ENCODE results near the gene PHF2. TPM values are rescaled to one million over a fixed set of nuclear protein-coding genes. Genes with fewer than 3 reads are reported as not detected.

Gene PHF2
- total and polyA plus RNA-seq, 2 experiments from 2014 or later = 4.3 to 11.8 TPM

- Mint-ChIP-seq H3K4me1 (peaks cover 33% of the 10 kb centered on the region), H3K36me3 (ENCODE audit: low read depth) (no peaks in the 10 kb centered on the region; the same call in 2 of the 3 replicates), H3K4me3 (no peak overlapping the region), H3K27me3 (ENCODE audit: insufficient read depth, low read depth, poor library complexity) (peaks cover 4% of the 10 kb centered on the region), H3K27ac (peak overlapping the region; percentile 62; the same call in 1 of the 2 replicates), H3K9me3 (no peaks in the 10 kb centered on the region)
- Histone ChIP-seq H3K4me3 (no peak overlapping the region), H3K36me3 (ENCODE audit: insufficient read depth) (no peaks in the 10 kb centered on the region), H3K27me3 (ENCODE audit: insufficient read depth) (no peaks in the 10 kb centered on the region), H3K27ac (ENCODE audit: low read depth) (no peak overlapping the region), H3K79me2 (replicated peaks; ENCODE audit: insufficient read depth) (peaks cover 16% of the 10 kb centered on the region), H2AFZ (no peak overlapping the region), H3F3A (replicated peaks; ENCODE audit: low read depth) (no peaks in the 10 kb centered on the region; the same call in 1 of the 2 replicates), H3K9me2 (ENCODE audit: insufficient read depth) (no peaks in the 10 kb centered on the region), H4K20me1 (replicated peaks; ENCODE audit: insufficient read depth) (peaks cover 6% of the 10 kb centered on the region), H3K4me2 (no peak overlapping the region), H3K4me1 (ENCODE audit: insufficient read depth) (no peaks in the 10 kb centered on the region; the same call in 1 of the 2 replicates)
- ATAC-seq (no peak; the same call in 2 of the 3 replicates), DNase-seq (ENCODE audit: low spot score) (no peak)
- TF ChIP-seq STAT1 (IDR thresholded peaks at IDR 0.05; ENCODE audit: unreplicated experiment) = no peak
- TF ChIP-seq EZH2 (IDR thresholded peaks at IDR 0.05; ENCODE audit: low read depth, unreplicated experiment) = no peak
- no peak for TF ChIP-seq ZNF114 (CRISPR knock-in tag; IDR thresholded peaks at IDR 0.05)
- no peak for TF ChIP-seq REST (IDR thresholded peaks at IDR 0.05; ENCODE audit: unreplicated experiment)
- no peak for TF ChIP-seq EZH2phosphoT487 (IDR thresholded peaks at IDR 0.05; ENCODE audit: unreplicated experiment)
Observed at GRCh38 chr9:93592008-93592642, 15.7 kb downstream of the PHF2 start.

DNA sequence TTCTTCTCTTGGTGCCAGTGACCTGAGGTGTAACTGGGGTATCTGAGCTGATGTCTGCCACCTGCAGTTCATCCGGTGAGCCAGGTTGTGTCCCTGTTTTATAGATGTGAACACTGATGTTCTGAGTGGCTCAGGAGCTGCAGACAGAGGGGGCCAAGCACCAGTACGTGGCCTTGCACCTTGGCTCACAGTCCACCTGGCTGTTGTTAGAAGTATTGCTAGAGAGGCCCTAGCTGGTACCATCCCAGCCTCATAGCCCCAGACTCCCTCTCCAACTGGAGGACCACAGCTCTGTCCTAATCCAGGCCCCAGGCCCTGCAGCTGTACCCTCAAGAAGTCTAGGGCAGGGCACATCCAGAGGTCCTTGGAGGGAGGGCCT lies 16.2 kb downstream of the PHF2 start:
- no peak overlapping the region for H2AFZ ChIP-seq
- no peaks in the 10 kb centered on the region; the same call in 1 of the 2 replicates for H3F3A ChIP-seq (replicated peaks; ENCODE audit: low read depth)
- H3K9me3 Mint-ChIP-seq = no peaks in the 10 kb centered on the region
- ATAC-seq (peak; percentile 92), DNase-seq (ENCODE audit: low spot score) (peak; percentile 79)
- no peak overlapping the region for H3K4me2 ChIP-seq
- no peaks in the 10 kb centered on the region for H3K27me3 ChIP-seq (ENCODE audit: insufficient read depth)
- no peak overlapping the region for H3K4me3 Mint-ChIP-seq
- H3K36me3 ChIP-seq (ENCODE audit: insufficient read depth) = no peaks in the 10 kb centered on the region
- H3K4me1 ChIP-seq (ENCODE audit: insufficient read depth) = no peaks in the 10 kb centered on the region; the same call in 1 of the 2 replicates
- H3K9me2 ChIP-seq (ENCODE audit: insufficient read depth) = no peaks in the 10 kb centered on the region
- peaks cover 6% of the 10 kb centered on the region for H4K20me1 ChIP-seq (replicated peaks; ENCODE audit: insufficient read depth)
- H3K27me3 Mint-ChIP-seq (ENCODE audit: insufficient read depth, low read depth, poor library complexity) = peaks cover 1% of the 10 kb centered on the region
- H3K27ac Mint-ChIP-seq = no peak overlapping the region; the same call in 1 of the 2 replicates
- H3K79me2 ChIP-seq (replicated peaks; ENCODE audit: insufficient read depth) = peaks cover 16% of the 10 kb centered on the region
- no peak overlapping the region for H3K4me3 ChIP-seq
- no peak overlapping the region for H3K27ac ChIP-seq (ENCODE audit: low read depth)
- peaks cover 31% of the 10 kb centered on the region for H3K4me1 Mint-ChIP-seq
- no peaks in the 10 kb centered on the region for H3K36me3 Mint-ChIP-seq (ENCODE audit: low read depth)
- TF ChIP-seq ZNF114 (CRISPR knock-in tag; IDR thresholded peaks at IDR 0.05) = no peak
- TF ChIP-seq, protein P1, sequence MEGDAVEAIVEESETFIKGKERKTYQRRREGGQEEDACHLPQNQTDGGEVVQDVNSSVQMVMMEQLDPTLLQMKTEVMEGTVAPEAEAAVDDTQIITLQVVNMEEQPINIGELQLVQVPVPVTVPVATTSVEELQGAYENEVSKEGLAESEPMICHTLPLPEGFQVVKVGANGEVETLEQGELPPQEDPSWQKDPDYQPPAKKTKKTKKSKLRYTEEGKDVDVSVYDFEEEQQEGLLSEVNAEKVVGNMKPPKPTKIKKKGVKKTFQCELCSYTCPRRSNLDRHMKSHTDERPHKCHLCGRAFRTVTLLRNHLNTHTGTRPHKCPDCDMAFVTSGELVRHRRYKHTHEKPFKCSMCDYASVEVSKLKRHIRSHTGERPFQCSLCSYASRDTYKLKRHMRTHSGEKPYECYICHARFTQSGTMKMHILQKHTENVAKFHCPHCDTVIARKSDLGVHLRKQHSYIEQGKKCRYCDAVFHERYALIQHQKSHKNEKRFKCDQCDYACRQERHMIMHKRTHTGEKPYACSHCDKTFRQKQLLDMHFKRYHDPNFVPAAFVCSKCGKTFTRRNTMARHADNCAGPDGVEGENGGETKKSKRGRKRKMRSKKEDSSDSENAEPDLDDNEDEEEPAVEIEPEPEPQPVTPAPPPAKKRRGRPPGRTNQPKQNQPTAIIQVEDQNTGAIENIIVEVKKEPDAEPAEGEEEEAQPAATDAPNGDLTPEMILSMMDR (conservative IDR thresholded peaks at IDR 0.05; ENCODE audit: low read depth in 2 of 2) = peak; percentile 53 to 66
- TF ChIP-seq EZH2phosphoT487 (IDR thresholded peaks at IDR 0.05; ENCODE audit: unreplicated experiment) = no peak
- no peak for TF ChIP-seq ETS1 (IDR thresholded peaks at IDR 0.05)
- no peak for TF ChIP-seq JUNB (IDR thresholded peaks at IDR 0.05; ENCODE audit: unreplicated experiment)
- no peak for TF ChIP-seq NANOG (IDR thresholded peaks at IDR 0.05; ENCODE audit: borderline replicate concordance)
- TF ChIP-seq REST (IDR thresholded peaks at IDR 0.05; ENCODE audit: unreplicated experiment) = no peak
